Measurements from ENCODE around the gene ERRFI1.
"Not testable (repeated sequence)": the region's sequence is repeated elsewhere in the genome, so short reads cannot be mapped to it uniquely, and the experiment has no call there.

ERRFI1 gene, protein sequence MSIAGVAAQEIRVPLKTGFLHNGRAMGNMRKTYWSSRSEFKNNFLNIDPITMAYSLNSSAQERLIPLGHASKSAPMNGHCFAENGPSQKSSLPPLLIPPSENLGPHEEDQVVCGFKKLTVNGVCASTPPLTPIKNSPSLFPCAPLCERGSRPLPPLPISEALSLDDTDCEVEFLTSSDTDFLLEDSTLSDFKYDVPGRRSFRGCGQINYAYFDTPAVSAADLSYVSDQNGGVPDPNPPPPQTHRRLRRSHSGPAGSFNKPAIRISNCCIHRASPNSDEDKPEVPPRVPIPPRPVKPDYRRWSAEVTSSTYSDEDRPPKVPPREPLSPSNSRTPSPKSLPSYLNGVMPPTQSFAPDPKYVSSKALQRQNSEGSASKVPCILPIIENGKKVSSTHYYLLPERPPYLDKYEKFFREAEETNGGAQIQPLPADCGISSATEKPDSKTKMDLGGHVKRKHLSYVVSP

GRCh38 chr1:8026153-8026975 lies at the start of gene ERRFI1:
ERRFI1 (minus strand) TSS chr1:8026309; CDS start chr1:8015619, 10,690 bp downstream.
- FAIRE-seq: no peak
- DNase-seq (ENCODE audit: insufficient read length, low spot score): peak; percentile 41
- TF ChIP-seq, protein P1, sequence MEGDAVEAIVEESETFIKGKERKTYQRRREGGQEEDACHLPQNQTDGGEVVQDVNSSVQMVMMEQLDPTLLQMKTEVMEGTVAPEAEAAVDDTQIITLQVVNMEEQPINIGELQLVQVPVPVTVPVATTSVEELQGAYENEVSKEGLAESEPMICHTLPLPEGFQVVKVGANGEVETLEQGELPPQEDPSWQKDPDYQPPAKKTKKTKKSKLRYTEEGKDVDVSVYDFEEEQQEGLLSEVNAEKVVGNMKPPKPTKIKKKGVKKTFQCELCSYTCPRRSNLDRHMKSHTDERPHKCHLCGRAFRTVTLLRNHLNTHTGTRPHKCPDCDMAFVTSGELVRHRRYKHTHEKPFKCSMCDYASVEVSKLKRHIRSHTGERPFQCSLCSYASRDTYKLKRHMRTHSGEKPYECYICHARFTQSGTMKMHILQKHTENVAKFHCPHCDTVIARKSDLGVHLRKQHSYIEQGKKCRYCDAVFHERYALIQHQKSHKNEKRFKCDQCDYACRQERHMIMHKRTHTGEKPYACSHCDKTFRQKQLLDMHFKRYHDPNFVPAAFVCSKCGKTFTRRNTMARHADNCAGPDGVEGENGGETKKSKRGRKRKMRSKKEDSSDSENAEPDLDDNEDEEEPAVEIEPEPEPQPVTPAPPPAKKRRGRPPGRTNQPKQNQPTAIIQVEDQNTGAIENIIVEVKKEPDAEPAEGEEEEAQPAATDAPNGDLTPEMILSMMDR (IDR thresholded peaks at IDR 0.05; ENCODE audit: insufficient read depth, missing control alignments): no peak

DNA sequence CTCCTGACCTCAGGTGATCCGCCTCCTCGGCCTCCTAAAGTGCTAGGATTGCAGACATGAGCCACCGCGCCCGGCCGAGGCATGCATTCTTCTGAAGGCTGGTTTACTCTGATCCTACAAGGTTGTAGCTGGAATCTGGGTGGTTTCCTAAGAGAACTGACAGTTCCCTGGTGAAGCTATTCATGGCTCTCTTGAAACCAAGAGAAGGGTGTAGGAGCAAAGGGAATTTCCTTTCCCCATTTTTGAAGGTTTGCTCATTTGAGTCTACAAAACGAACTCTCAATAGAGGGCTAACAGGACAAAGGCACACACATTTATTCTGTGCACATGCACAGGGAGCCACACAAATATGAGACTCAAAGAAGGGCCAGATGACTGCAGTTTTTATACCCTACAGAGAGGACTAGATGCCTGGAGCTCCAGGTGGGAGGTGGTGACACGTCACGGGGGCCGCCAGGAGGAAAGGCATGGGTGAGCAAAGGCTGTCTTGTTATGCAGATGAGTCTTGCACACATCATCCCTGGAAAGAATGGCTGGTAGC lies 49.5 kb upstream of the ERRFI1 start:
- DNase-seq (ENCODE audit: insufficient read length, low spot score): no peak
- TF ChIP-seq, protein P1 (IDR thresholded peaks at IDR 0.05; ENCODE audit: insufficient read depth, missing control alignments): no peak

GRCh38 chr1:8073112-8073855 lies 47.2 kb upstream of the ERRFI1 start:
- DNase-seq (ENCODE audit: insufficient read length, low spot score): no peak
- no peak for FAIRE-seq
- TF ChIP-seq, protein P1 (IDR thresholded peaks at IDR 0.05; ENCODE audit: insufficient read depth, missing control alignments): no peak

More for the DNA sequence above, 49.5 kb upstream of the ERRFI1 start:
- no peak for FAIRE-seq

GRCh38 chr1:8070381-8070811 lies 44.3 kb upstream of the ERRFI1 start:
- TF ChIP-seq, protein P1 (IDR thresholded peaks at IDR 0.05; ENCODE audit: insufficient read depth, missing control alignments): no peak
- FAIRE-seq (no peak), DNase-seq (ENCODE audit: insufficient read length, low spot score) (no peak)

DNA sequence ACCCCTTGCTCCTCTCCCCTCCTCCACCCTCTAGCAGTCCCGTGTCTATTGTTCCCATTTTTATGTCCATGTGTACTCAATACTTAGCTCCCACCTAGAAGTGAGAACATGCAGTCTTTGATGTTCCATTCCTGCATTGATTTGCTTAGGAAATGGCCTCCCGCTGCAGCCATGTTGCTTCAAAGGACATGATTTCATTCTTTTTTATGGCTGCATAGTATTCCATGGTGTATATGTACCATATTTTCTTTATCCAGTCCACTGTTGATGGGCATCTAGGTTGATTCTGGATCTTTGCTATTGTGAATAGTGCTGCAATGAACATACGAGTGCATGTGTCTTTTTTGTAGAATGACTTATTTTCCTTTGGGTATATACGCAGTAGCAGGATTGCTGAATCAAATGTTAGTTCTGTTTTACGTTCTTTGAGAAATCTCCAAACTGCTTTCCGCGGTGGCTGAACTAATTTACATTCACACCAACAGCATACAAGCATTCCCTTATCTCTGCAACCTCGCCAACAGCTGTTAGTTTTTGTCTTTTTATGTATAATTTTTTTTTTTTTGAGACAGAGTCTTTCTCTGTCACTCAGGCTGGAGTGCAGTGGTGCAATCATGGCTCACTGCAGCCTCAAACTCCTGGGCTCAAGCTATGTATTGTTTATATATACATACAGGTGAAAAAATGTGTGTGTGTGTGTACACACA lies 43.7 kb upstream of the ERRFI1 start:
- FAIRE-seq; DNase-seq (ENCODE audit: insufficient read length, low spot score): not testable (repeated sequence)

GRCh38 chr1:8065369-8065768 lies 39.3 kb upstream of the ERRFI1 start:
- no peak for DNase-seq (ENCODE audit: insufficient read length, low spot score)
- FAIRE-seq: no peak
- TF ChIP-seq, protein P1 (IDR thresholded peaks at IDR 0.05; ENCODE audit: insufficient read depth, missing control alignments): no peak
